ENCODE results near the gene CD274. TPM values are rescaled to one million over a fixed set of nuclear protein-coding genes. Genes with fewer than 3 reads are reported as not detected.

Gene CD274
- total RNA-seq, 1 experiment from 2014 or later, result not detected

DNA sequence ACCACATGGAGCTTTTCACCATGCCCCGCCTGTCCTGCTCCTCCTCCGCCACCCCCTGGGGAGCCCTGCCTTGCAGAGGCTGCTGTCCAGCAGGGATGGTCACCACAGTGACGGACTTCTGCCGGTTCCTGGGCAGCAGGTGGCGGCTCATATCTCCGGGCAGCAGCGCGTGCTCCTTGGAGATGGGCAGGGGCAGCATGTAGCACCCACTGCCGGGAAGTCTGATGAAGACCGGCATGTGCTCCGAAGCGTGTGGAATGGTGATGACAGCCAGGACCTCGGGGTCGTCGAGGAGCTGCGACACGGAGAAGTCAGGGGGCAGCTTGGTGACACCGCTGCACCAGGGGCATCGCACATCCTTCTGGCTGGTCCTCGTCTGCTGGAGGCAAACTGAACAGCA is 31.9 kb upstream of the CD274 start:
- no peak overlapping the region for H2BK120ac ChIP-seq (ENCODE audit: low read depth, low read length, poor library complexity, severe bottlenecking)
- no peak for DNase-seq
- H3K9me3 ChIP-seq (ENCODE audit: control insufficient read depth, low read depth, low read length), result no peaks in the 10 kb centered on the region
- no CpG with 5 or more reads among the region's 20 CpGs for WGBS (ENCODE audit: extremely low coverage, insufficient read length, low lambda C conversion rate)
- no peak overlapping the region for H3T11ph ChIP-seq (ENCODE audit: low read length)
- H3K27me3 ChIP-seq (ENCODE audit: insufficient read depth, low read length), result no peaks in the 10 kb centered on the region
- Mint-ChIP-seq H3K4me1 (peaks cover 16 to 18% of the 10 kb centered on the region in 2 experiments), H3K9me3 (no peaks in the 10 kb centered on the region), H3K27me3 (ENCODE audit: low read depth) (peaks cover 3% of the 10 kb centered on the region; the same call in 1 of the 2 replicates), H3K4me3 (no peak overlapping the region), H3K36me3 (ENCODE audit: insufficient read depth in 1 of 3, low read depth in 3 of 3) (peaks cover 0 to 6% (median 0%) of the 10 kb centered on the region in 3 experiments; a peak in 1 of 7 replicates), H3K27ac (no peak overlapping the region)
- no peak overlapping the region for H2AK5ac ChIP-seq (ENCODE audit: insufficient read length, low read length)
- no peak overlapping the region for H4K91ac ChIP-seq (ENCODE audit: insufficient read length, low read depth, low read length)
- no peak overlapping the region for H3K23ac ChIP-seq (ENCODE audit: insufficient read length, low read depth, low read length)
- no peak overlapping the region for H3K14ac ChIP-seq (ENCODE audit: insufficient read depth, low read length)
- H2AFZ ChIP-seq (ENCODE audit: low read length), result no peak overlapping the region
- H2BK20ac ChIP-seq (ENCODE audit: low read depth, low read length, poor library complexity, severe bottlenecking), result no peak overlapping the region
- no peak overlapping the region for H2BK12ac ChIP-seq (ENCODE audit: insufficient read length, low read depth, low read length)
- no peak overlapping the region for H3K4ac ChIP-seq (ENCODE audit: low read depth, low read length)
- H3K23me2 ChIP-seq (ENCODE audit: insufficient read length, low read depth, low read length, poor library complexity, severe bottlenecking), result no peaks in the 10 kb centered on the region
- H3K27ac ChIP-seq (ENCODE audit: insufficient read length, low read depth, low read length), result no peak overlapping the region
- no peak overlapping the region for H2BK5ac ChIP-seq (ENCODE audit: insufficient read length, low read length)
- H3K18ac ChIP-seq (ENCODE audit: insufficient read length, low read depth, low read length), result no peak overlapping the region
- no peak overlapping the region for H4K5ac ChIP-seq (ENCODE audit: insufficient read length, low read depth, low read length)
- H3K79me1 ChIP-seq (ENCODE audit: insufficient read depth, low read depth, low read length, poor library complexity, severe bottlenecking), result no peaks in the 10 kb centered on the region
- no peak overlapping the region for H3K4me2 ChIP-seq (ENCODE audit: insufficient read depth, insufficient read length, low read length)
- H3K9ac ChIP-seq (ENCODE audit: extremely low read depth, insufficient read length, low read length), result no peak overlapping the region
- no peaks in the 10 kb centered on the region for H3K79me2 ChIP-seq (ENCODE audit: insufficient read depth, low read length)
- no peak overlapping the region for H3K56ac ChIP-seq (ENCODE audit: insufficient read length, low read depth, low read length)
- H3K4me1 ChIP-seq (ENCODE audit: insufficient read depth, low read length), result peaks cover 2% of the 10 kb centered on the region; the same call in 1 of the 2 replicates
- no peak overlapping the region for H4K8ac ChIP-seq (replicated peaks; ENCODE audit: insufficient read length, low read depth, low read length)
- H2BK15ac ChIP-seq (ENCODE audit: low read depth, low read length), result no peak overlapping the region
- no peaks in the 10 kb centered on the region for H4K20me1 ChIP-seq (ENCODE audit: control insufficient read depth, insufficient read depth, insufficient read length)
- TF ChIP-seq, protein P1, sequence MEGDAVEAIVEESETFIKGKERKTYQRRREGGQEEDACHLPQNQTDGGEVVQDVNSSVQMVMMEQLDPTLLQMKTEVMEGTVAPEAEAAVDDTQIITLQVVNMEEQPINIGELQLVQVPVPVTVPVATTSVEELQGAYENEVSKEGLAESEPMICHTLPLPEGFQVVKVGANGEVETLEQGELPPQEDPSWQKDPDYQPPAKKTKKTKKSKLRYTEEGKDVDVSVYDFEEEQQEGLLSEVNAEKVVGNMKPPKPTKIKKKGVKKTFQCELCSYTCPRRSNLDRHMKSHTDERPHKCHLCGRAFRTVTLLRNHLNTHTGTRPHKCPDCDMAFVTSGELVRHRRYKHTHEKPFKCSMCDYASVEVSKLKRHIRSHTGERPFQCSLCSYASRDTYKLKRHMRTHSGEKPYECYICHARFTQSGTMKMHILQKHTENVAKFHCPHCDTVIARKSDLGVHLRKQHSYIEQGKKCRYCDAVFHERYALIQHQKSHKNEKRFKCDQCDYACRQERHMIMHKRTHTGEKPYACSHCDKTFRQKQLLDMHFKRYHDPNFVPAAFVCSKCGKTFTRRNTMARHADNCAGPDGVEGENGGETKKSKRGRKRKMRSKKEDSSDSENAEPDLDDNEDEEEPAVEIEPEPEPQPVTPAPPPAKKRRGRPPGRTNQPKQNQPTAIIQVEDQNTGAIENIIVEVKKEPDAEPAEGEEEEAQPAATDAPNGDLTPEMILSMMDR (conservative IDR thresholded peaks at IDR 0.05), result no peak

All from H9 (cell line).